GM20431 (cell line): ENCODE results near the gene NSUN6.

Experiments used
- in situ Hi-C: fragments of 300-500 bp; cut with MseI, MboI; formaldehyde crosslinking; loops from one replicate; pipeline ENCODE4 v1.15.0; 2020; ENCODE audit warnings: low sequenced_read_pairs; ENCODE audit not compliant: unreplicated experiment

The NSUN6 gene

DNA sequence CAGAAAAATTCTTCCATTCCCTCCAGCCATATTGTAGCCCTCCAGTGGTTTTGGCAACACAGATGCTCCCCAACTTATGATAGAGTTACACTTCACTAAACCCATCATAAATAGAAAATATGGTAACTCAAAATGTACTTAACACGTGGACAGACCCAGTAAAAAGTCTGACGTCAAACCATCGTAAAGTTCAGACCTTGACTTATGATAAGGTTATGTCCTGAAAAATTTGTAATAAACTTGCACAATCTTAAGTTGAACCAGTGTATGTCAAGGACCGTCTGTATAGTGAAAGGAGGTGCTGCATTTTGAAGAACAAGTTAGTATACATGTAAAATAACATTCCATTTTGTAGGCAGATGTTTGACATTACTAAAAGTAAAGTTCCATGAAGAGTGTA lies 142.8 kb downstream of the NSUN6 start:
- in situ Hi-C loops = no loop called here

DNA sequence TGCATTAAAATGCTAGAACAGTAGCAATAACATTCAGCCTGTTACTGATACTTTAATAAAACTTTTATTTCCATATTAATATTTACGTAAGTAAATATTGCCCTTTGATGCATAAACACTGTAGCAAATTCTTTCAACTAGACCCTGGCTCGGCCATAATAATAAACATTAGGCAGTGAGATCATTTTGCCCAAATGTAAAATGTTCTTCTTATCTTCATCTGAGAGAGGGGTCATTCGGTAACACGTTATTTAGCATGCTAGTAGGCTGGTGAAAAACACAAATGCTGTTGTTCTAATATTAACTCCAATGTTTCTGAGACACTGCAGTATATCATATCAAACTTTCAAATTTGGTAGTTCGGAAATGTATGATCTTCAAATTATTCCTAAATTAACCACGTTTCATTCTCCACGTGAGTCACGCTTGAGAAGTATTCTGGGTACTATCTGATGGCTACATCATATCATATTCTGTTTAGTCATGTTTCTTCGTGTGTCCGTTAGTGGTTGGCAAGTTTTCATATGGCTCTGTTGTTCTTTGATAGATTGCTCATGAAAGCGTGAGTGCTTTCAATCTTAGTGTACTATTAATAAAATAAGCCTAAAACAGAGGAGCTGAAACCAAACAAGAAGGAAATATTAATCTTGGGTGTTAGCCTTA lies 145.8 kb downstream of the NSUN6 start:
- in situ Hi-C loops = no loop called here

DNA sequence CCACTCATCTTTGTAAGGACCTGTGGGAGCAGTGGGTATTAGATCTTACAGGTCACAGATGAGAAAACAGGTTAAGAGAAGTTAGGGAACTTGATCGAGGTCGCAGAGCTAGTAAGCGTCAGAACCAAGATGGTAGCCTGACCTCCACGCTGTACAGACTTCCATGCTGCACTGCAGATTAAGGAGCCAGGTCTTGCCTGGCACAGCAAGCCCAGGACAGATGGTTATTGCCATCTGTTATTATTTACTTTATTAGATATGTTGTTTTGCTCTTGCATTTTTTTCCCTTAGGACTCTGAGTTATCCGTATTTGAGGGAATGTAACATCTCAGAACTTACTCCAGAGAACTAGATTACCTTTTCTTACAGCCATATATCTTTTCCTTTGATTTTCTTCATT lies 147.2 kb downstream of the NSUN6 start:
- in situ Hi-C loops = no loop called here

DNA sequence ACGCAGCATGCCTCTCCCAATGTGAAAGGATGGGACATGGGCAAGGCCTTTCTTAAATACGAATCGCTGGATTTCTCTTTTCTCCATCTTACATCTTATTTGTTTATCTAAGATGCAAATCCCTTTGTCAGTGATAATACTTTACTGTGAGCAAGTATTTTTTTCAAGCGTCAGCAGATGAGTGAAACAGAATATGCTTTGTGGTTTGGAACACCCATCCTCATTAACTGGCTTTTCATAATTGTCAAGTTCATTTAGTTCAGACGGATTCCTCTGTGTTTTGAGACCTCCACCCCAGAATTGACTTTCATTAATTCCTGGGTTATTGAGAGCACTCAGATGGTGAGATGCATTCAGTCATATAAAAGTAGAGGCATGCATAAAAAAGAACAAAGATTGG lies 149.8 kb downstream of the NSUN6 start:
- in situ Hi-C loops = no loop called here

DNA sequence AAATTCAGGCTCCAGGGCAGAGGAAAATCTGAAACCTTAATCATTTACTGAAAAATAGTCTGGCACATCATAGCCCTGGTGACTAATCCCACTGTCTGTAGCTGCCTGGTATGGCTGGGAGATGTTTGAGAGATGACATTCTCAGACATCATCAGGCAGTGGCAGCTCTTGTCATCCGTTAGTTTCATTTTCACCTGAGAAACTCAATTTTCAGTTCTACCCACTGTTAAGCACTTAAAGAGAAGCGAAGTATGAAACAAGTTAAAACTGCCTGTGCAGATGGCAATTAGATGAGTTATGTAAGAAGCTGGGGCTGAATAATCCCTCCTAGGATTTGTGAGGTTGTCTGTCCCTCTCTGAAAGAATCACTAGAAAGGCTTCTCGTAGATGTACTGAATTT lies 150.2 kb downstream of the NSUN6 start:
- in situ Hi-C loops = no loop called here

DNA sequence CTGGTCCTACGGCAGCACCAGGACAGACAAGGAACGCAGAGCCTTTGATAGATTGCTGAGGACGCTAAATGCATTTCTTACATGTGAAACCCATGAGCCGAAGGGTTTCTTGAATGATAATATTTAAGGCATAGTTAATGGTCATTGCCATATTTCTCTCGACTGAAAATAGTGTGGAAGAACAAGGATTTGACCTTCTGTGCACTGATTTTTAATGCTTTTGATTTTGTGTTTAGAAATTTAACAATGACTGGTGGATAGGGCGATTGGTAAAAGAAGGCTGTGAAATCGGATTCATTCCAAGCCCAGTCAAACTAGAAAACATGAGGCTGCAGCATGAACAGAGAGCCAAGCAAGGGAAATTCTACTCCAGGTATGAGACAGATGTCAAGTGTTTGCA lies 150.8 kb downstream of the NSUN6 start:
- in situ Hi-C loops = no loop called here

DNA sequence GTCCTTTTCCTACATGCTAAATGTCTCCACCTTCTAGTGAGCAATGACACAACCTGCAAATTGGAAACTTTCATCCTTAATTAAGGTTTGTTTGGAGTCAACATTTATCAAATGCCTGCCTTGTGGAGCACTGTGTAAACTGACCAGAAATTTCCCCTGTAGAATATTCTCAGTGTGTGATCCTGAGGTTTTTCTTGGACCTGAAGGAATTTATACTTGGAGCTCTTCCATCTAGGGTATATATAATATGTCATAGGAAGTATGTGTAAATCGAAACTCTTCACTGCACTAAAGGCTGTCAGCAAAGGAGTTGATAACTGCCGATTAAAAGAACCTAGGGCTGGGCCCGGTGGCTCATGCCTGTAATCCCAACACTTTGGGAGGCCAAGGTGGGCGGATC lies 152.4 kb downstream of the NSUN6 start:
- in situ Hi-C loops = no loop called here

DNA sequence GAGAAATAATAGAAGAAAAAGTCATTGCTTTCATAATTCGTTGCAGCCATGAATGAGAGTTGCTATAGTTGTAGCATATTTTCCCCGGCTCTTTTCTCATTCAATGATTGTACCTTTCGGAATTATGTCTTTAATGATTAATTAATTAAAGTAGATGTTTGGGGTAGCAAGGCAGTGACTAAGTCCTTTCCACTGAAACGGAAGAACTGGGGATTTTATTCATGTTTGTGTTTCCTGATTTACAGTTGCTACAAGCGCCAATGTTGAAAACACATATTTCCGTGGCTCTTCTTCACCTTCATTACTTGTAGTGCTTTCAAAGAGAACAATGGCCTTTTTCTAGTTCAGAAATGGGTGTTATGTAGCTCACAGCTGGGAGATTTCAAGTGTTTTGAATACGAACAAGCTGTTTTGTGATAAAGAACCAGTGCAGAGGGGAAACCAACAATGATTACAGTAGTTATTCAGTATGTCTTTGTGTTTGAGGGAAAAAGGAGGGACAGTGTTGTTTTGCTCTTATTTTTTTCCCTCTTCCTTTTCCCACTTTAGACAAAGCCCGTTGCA lies 153.5 kb downstream of the NSUN6 start:
- in situ Hi-C loops = no loop called here
